ACC112 (cell line): ENCODE measurements around the gene RPLP2.

Experiments used
- H2AFZ ChIP-seq: fragments of 200-600 bp; sonication (generic); one replicate; pipeline ENCODE4 v1.6.0; 2017; ENCODE audit warnings: antibody characterized with exemption, low read length; ENCODE audit not compliant: unreplicated experiment
- H3K27ac ChIP-seq: fragments of 200-600 bp; sonication (generic); 2 replicates; pipeline ENCODE4 v1.5.1; 2014; ENCODE audit warnings: low read depth, mild to moderate bottlenecking, antibody characterized with exemption, low read length, moderate library complexity
- H3K27me3 ChIP-seq: fragments of 200-600 bp; sonication (generic); 2 replicates; pipeline ENCODE4 v1.6.1; 2014; ENCODE audit warnings: mild to moderate bottlenecking, antibody characterized with exemption, low read length, moderate library complexity, mixed read lengths; ENCODE audit not compliant: insufficient read depth
- H3K36me3 ChIP-seq: fragments of 200-600 bp; sonication (generic); 2 replicates; pipeline ENCODE4 v1.6.1; 2016; ENCODE audit warnings: mild to moderate bottlenecking, antibody characterized with exemption, low read length, moderate library complexity, mixed read lengths; ENCODE audit not compliant: insufficient read depth
- H3K4me1 ChIP-seq: fragments of 200-600 bp; sonication (generic); one replicate; pipeline ENCODE4 v1.6.1; 2016; ENCODE audit warnings: low read length, mixed read lengths; ENCODE audit not compliant: insufficient read depth, unreplicated experiment, control insufficient read depth
- H3K4me3 ChIP-seq: fragments of 200-600 bp; sonication (generic); 2 replicates; pipeline ENCODE4 v1.5.1; 2014; ENCODE audit warnings: mild to moderate bottlenecking, low read depth, low read length
- H3K79me2 ChIP-seq: fragments of 200-600 bp; sonication (generic); one replicate; pipeline ENCODE4 v1.6.0; 2016; ENCODE audit warnings: low read length; ENCODE audit not compliant: control insufficient read depth, unreplicated experiment, insufficient read depth

Gene RPLP2

GRCh38 chr11:820655-821511 lies 11.1 kb downstream of the RPLP2 start:
- Histone ChIP-seq H3K27ac (peak overlapping the region; percentile 80; the same call in 1 of the 2 replicates), H3K4me1 (peaks cover 26% of the 10 kb centered on the region), H2AFZ (no peak overlapping the region), H3K36me3 (0 out of 2 replicates have a peak, but pooled peaks cover 6% of the 10 kb centered on the region), H3K27me3 (no peaks in the 10 kb centered on the region), H3K4me3 (peak overlapping the region; percentile 92), H3K79me2 (peaks cover 15% of the 10 kb centered on the region)

GRCh38 chr11:821512-822371 lies 12.0 kb downstream of the RPLP2 start:
- peaks cover under 1% of the 10 kb centered on the region; the same call in 1 of the 2 replicates for H3K27me3 ChIP-seq
- 0 out of 2 replicates have a peak, but pooled peaks cover 6% of the 10 kb centered on the region for H3K36me3 ChIP-seq
- H2AFZ ChIP-seq, result no peak overlapping the region
- H3K4me3 ChIP-seq, result peak overlapping the region; percentile 92
- H3K27ac ChIP-seq, result no peak overlapping the region
- H3K79me2 ChIP-seq, result peaks cover 15% of the 10 kb centered on the region
- H3K4me1 ChIP-seq, result peaks cover 26% of the 10 kb centered on the region

GRCh38 chr11:823441-824291 lies 13.9 kb downstream of the RPLP2 start:
- Histone ChIP-seq H3K27me3 (peaks cover 4% of the 10 kb centered on the region; the same call in 1 of the 2 replicates), H2AFZ (no peak overlapping the region), H3K36me3 (0 out of 2 replicates have a peak, but pooled peaks cover 6% of the 10 kb centered on the region), H3K27ac (no peak overlapping the region), H3K4me1 (peaks cover 25% of the 10 kb centered on the region), H3K4me3 (no peak overlapping the region), H3K79me2 (peaks cover 15% of the 10 kb centered on the region)

GRCh38 chr11:824292-824880 lies 14.6 kb downstream of the RPLP2 start:
- no peak overlapping the region for H3K27ac ChIP-seq
- H3K36me3 ChIP-seq, result 0 out of 2 replicates have a peak, but pooled peaks cover 6% of the 10 kb centered on the region
- H2AFZ ChIP-seq, result no peak overlapping the region
- H3K27me3 ChIP-seq, result peaks cover 4% of the 10 kb centered on the region; the same call in 1 of the 2 replicates
- H3K4me3 ChIP-seq, result no peak overlapping the region
- peaks cover 27% of the 10 kb centered on the region for H3K4me1 ChIP-seq
- peaks cover 15% of the 10 kb centered on the region for H3K79me2 ChIP-seq

- Histone ChIP-seq H3K4me3 (no peak overlapping the region), H3K4me1 (peaks cover 32% of the 10 kb centered on the region), H3K27ac (no peak overlapping the region), H3K27me3 (peaks cover 4% of the 10 kb centered on the region; the same call in 1 of the 2 replicates), H3K79me2 (peaks cover 15% of the 10 kb centered on the region), H3K36me3 (0 out of 2 replicates have a peak, but pooled peaks cover 6% of the 10 kb centered on the region), H2AFZ (no peak overlapping the region)
Measured at GRCh38 chr11:824942-825341, 15.2 kb downstream of the RPLP2 start.

GRCh38 chr11:825366-826226 lies 15.8 kb downstream of the RPLP2 start:
- Histone ChIP-seq H3K79me2 (peaks cover 11% of the 10 kb centered on the region), H3K4me3 (no peak overlapping the region), H2AFZ (no peak overlapping the region), H3K4me1 (peaks cover 34% of the 10 kb centered on the region), H3K36me3 (0 out of 2 replicates have a peak, but pooled peaks cover 6% of the 10 kb centered on the region), H3K27ac (no peak overlapping the region), H3K27me3 (peaks cover 7% of the 10 kb centered on the region; the same call in 1 of the 2 replicates)

- Histone ChIP-seq H3K4me3 (no peak overlapping the region), H3K27ac (no peak overlapping the region), H3K79me2 (peaks cover 7% of the 10 kb centered on the region), H3K27me3 (peaks cover 10% of the 10 kb centered on the region; the same call in 1 of the 2 replicates), H2AFZ (no peak overlapping the region), H3K36me3 (0 out of 2 replicates have a peak, but pooled peaks cover 6% of the 10 kb centered on the region), H3K4me1 (peaks cover 32% of the 10 kb centered on the region)
Measured at GRCh38 chr11:826227-826621, 16.5 kb downstream of the RPLP2 start.

- Histone ChIP-seq H3K79me2 (peaks cover 2% of the 10 kb centered on the region), H3K36me3 (0 out of 2 replicates have a peak, but pooled peaks cover 6% of the 10 kb centered on the region), H3K27ac (no peak overlapping the region), H3K4me3 (no peak overlapping the region), H3K27me3 (peaks cover 10% of the 10 kb centered on the region; the same call in 1 of the 2 replicates), H2AFZ (no peak overlapping the region), H3K4me1 (peaks cover 32% of the 10 kb centered on the region)
Measured at GRCh38 chr11:826836-827145, 17.0 kb downstream of the RPLP2 start.
